ENCODE results near the gene LANCL2.

LANCL2 gene

DNA sequence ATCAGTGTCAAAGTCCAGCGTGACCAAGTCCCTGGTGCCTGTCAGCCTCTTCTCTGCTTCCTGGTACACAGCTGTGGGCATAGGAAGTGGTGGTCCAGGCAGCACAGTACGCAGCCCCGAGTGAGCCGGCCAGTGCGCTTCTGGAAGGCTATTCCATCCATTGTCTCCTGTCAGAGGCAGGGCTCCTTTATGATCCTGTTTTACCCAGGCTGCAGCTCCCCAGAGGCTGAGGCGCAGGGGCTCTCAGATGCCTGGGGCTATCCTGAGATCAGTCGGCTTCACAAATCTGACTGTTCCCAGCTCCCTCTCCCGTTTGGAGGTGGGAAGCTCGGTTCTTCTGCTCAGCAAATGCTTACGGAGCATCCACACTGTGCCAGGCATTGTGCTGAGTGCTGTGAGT is 70.3 kb downstream of the LANCL2 start:
- TF ChIP-seq, protein P1, sequence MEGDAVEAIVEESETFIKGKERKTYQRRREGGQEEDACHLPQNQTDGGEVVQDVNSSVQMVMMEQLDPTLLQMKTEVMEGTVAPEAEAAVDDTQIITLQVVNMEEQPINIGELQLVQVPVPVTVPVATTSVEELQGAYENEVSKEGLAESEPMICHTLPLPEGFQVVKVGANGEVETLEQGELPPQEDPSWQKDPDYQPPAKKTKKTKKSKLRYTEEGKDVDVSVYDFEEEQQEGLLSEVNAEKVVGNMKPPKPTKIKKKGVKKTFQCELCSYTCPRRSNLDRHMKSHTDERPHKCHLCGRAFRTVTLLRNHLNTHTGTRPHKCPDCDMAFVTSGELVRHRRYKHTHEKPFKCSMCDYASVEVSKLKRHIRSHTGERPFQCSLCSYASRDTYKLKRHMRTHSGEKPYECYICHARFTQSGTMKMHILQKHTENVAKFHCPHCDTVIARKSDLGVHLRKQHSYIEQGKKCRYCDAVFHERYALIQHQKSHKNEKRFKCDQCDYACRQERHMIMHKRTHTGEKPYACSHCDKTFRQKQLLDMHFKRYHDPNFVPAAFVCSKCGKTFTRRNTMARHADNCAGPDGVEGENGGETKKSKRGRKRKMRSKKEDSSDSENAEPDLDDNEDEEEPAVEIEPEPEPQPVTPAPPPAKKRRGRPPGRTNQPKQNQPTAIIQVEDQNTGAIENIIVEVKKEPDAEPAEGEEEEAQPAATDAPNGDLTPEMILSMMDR (IDR thresholded peaks at IDR 0.05; ENCODE audit: insufficient read depth, low read depth, low read length, missing control alignments): no peak
- DNase-seq (ENCODE audit: low read depth): no peak
- no peak overlapping the region for H3K4me3 ChIP-seq (ENCODE audit: low read depth, low read length)

DNA sequence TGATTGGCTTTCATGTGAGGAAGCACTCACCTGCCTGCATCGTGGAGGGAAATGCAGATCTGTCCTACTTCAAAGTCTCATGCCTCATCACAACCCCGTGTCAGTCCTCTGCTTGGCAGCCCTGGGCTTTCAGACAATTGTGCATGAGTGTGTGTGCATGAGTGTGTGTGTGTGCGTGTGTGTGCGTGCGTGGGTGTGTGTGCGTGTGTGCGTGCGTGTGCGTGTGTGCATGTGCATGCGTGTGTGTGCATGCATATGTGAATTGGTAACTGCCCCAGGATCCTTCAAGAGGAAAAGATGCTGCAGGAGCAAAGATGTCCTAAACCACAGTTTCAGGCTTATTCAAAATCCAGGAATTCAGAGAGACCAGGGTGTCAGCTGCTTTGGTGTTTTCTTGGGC is 71.3 kb downstream of the LANCL2 start:
- H3K4me3 ChIP-seq (ENCODE audit: low read depth, low read length): no peak overlapping the region
- DNase-seq (ENCODE audit: low read depth): no peak
- TF ChIP-seq, protein P1 (IDR thresholded peaks at IDR 0.05; ENCODE audit: insufficient read depth, low read depth, low read length, missing control alignments): no peak

DNA sequence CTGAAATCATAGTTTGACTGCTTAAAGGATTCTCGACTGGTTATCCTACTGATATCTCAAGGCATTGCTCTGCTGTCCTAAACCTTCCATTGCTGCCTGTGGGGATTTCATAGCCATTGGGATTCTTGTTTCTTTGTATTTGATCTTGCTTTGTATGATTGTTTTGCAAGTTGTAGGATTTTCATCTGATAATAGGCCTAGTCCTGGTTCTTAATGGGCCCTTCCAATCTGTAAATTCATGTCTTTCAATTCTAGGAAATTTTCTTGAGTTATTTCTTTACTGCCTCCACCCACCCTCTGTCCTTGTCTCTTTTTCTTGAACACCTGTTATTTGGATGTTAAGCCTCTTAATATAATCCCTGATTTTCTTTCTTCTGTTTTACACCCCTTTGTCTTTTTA is 72.2 kb downstream of the LANCL2 start:
- no peak for DNase-seq (ENCODE audit: low read depth)
- no peak overlapping the region for H3K4me3 ChIP-seq (ENCODE audit: low read depth, low read length)
- TF ChIP-seq, protein P1 (IDR thresholded peaks at IDR 0.05; ENCODE audit: insufficient read depth, low read depth, low read length, missing control alignments): no peak

DNA sequence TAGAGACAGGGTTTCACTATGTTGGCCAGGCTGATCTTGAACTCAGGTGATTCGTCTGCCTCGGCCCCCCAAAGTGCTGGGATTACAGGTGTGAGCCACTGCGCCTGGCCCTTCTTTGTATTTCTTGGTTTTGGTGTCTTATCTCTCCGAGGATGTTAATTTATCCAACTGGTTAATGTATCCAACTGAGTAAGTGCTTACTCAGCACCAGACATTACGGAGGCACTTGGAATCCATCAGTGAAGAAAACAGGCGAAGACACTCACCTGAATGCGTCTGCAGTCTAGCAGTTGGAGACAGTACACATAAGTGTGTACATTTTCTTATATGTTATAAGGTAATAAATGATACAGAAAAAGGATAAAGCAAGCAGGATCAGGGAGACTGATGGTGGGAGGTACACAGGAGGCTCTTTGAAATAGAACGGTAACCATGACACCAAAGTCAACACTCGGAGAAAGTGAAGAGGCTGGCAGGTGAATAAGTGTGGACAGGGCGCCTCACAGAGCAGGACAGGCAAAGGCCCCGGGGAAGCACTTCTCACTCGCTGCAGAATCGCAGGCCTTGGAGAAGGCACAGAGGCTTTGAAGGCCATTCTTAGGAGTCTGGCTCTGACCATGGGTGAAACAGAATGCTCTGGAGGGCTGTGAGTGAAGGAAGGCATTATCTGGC is 73.1 kb downstream of the LANCL2 start:
- H3K4me3 ChIP-seq (ENCODE audit: low read depth, low read length): no peak overlapping the region
- TF ChIP-seq, protein P1 (IDR thresholded peaks at IDR 0.05; ENCODE audit: insufficient read depth, low read depth, low read length, missing control alignments): no peak
- DNase-seq (ENCODE audit: low read depth): no peak

DNA sequence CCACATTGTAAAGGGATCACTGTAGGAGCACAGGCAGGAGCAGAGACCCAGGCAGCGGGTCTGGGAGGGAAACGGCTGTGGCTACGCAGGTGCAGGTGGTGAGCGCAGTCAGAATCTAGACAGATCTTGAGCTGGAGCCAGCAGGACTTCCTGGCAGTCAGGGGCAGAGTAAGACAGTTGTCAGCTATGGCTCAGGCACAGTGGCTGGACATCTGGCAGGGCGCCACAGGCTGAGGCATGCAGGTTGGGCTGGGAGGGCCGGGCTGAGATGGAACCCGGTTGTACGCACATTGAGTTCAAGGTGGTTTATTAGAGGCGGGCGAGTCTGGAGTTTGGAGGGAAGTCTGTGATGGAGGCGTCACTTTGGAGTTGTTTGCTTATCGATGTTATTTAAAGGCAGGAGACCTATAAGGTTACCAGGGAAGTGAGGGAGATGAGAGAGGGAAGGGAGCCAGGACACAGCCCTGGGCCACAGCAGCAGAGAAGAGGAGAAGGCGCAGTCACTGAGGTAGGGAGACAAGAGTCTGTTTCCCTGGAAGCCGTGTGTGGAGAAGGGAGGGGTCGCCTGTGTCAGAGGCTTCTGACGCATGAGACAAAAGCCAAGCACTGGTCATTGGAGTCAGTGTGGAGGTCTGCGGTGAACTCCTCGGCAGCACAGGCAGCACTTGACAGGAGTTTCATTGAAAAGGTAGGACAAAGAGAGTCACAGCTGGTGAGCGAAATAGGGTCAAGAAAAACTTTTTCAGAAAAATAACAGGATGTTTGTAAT is 73.8 kb downstream of the LANCL2 start:
- no peak for DNase-seq (ENCODE audit: low read depth)
- TF ChIP-seq, protein P1 (IDR thresholded peaks at IDR 0.05; ENCODE audit: insufficient read depth, low read depth, low read length, missing control alignments): no peak
- no peak overlapping the region for H3K4me3 ChIP-seq (ENCODE audit: low read depth, low read length)

DNA sequence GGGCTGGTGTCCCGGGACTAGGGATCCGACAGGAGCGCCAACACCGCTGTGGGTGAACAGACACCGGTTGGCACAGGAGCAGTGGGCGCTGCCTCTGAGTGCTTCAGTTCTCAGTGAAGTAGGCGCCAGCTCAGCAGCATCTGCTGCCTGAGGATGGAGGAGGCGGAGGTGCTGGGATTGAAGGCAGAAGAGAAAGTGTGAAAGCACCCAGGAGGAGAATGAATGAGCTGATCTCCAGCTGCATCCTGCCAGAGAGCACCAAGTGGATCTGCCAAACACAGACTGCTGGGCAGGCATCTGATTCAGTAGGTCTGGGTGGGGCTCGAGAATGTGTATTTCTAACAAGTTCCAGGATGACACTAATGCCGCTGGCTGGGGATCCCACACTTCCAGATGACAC is 74.5 kb downstream of the LANCL2 start:
- H3K4me3 ChIP-seq (ENCODE audit: low read depth, low read length): no peak overlapping the region
- TF ChIP-seq, protein P1 (IDR thresholded peaks at IDR 0.05; ENCODE audit: insufficient read depth, low read depth, low read length, missing control alignments): no peak
- DNase-seq (ENCODE audit: low read depth): no peak

All from GM12865 (cell line).